ENCODE data around the gene DPH7. TPM values are rescaled to one million over a fixed set of nuclear protein-coding genes. Genes with fewer than 3 reads are reported as not detected.
A peak's percentile ranks its signal among the peaks of the same experiment; 100 is the strongest.
"Not testable (repeated sequence)": the region's sequence is repeated elsewhere in the genome, so short reads cannot be mapped to it uniquely, and the experiment has no call there.

DPH7 gene
- total RNA-seq, 2 donors from 2014 or later: 15.9 to 17.7 TPM

- DNase-seq (ENCODE audit: low spot score): no peak
- intact Hi-C loops (cut with DNase I): no loop called here
Observed at GRCh38 chr9:137607141-137607857, 28.6 kb upstream of the DPH7 start.

- no peak for DNase-seq (ENCODE audit: low spot score)
- intact Hi-C loops (cut with DNase I): no loop called here
Observed at GRCh38 chr9:137606734-137607138, 28.0 kb upstream of the DPH7 start.

- intact Hi-C loops (cut with DNase I): no loop called here
- DNase-seq (ENCODE audit: low spot score): peak; percentile 86
Observed at GRCh38 chr9:137606005-137606621, 27.4 kb upstream of the DPH7 start.

- peak; percentile 96 for DNase-seq (ENCODE audit: low spot score)
- intact Hi-C loops (cut with DNase I): no loop called here
Observed at GRCh38 chr9:137605121-137606004, 26.6 kb upstream of the DPH7 start, which contains the start of gene ARRDC1. Gene ARRDC1, plus strand, starts transcription at chr9:137605686. Its CDS starts 32 bp downstream, at chr9:137605718.

GRCh38 chr9:137604345-137605086 lies 25.8 kb upstream of the DPH7 start:
- peak; percentile 82 for DNase-seq (ENCODE audit: low spot score)
- intact Hi-C loops (cut with DNase I): no loop called here

GRCh38 chr9:137603879-137604278 lies 25.2 kb upstream of the DPH7 start:
- DNase-seq (ENCODE audit: low spot score): no peak
- intact Hi-C loops (cut with DNase I): no loop called here

GRCh38 chr9:137602661-137603060 lies 23.9 kb upstream of the DPH7 start:
- intact Hi-C loops (cut with DNase I): no loop called here
- no peak for DNase-seq (ENCODE audit: low spot score)

GRCh38 chr9:137598943-137599342 lies 20.2 kb upstream of the DPH7 start:
- intact Hi-C loops (cut with DNase I): no loop called here
- DNase-seq (ENCODE audit: low spot score): no peak

- DNase-seq (ENCODE audit: low spot score); intact Hi-C loops (cut with DNase I): not testable (repeated sequence)
Observed at GRCh38 chr9:137596577-137596976, 17.9 kb upstream of the DPH7 start.

GRCh38 chr9:137593176-137593575 lies 14.5 kb upstream of the DPH7 start:
- intact Hi-C loops (cut with DNase I): no loop called here
- DNase-seq (ENCODE audit: low spot score): no peak

- no peak for DNase-seq (ENCODE audit: low spot score)
- intact Hi-C loops (cut with DNase I): no loop called here
Observed at GRCh38 chr9:137592767-137593166, 14.0 kb upstream of the DPH7 start.

GRCh38 chr9:137590469-137591383 lies 12.0 kb upstream of the DPH7 start, which contains the start of gene ZMYND19:
Gene ZMYND19, minus strand, starts transcription at chr9:137590512. Its CDS starts 249 bp downstream, at chr9:137590263.
- DNase-seq (ENCODE audit: low spot score): peak; percentile 96
- intact Hi-C loops (cut with DNase I): no loop called here

GRCh38 chr9:137590123-137590468 lies 11.4 kb upstream of the DPH7 start:
- DNase-seq (ENCODE audit: low spot score): no peak
- intact Hi-C loops (cut with DNase I): no loop called here

- peak; percentile 76 for DNase-seq (ENCODE audit: low spot score)
- intact Hi-C loops (cut with DNase I): no loop called here
Observed at GRCh38 chr9:137589441-137590122, 10.9 kb upstream of the DPH7 start.

- intact Hi-C loops (cut with DNase I): no loop called here
- DNase-seq (ENCODE audit: low spot score): no peak
Observed at GRCh38 chr9:137588891-137589290, 10.2 kb upstream of the DPH7 start.

- intact Hi-C loops (cut with DNase I): no loop called here
- peak; percentile 78 for DNase-seq (ENCODE audit: low spot score)
Observed at GRCh38 chr9:137588311-137588710, 9.6 kb upstream of the DPH7 start.

GRCh38 chr9:137586854-137587253 lies 8.1 kb upstream of the DPH7 start:
- DNase-seq (ENCODE audit: low spot score): no peak
- intact Hi-C loops (cut with DNase I): no loop called here

- intact Hi-C loops (cut with DNase I): no loop called here
- no peak for DNase-seq (ENCODE audit: low spot score)
Observed at GRCh38 chr9:137583957-137584356, 5.2 kb upstream of the DPH7 start.

Data from posterior vena cava (tissue), 2 donors.